C4-2B (cell line): ENCODE results near the gene DLG2.

ENCODE experiments used
- CTCF ChIP-seq: fragments of 450-650 bp; conservative IDR thresholded peaks from 2 replicates; pipeline ENCODE4 v1.5.1; 2017; ENCODE audit warnings: mild to moderate bottlenecking
- ZFX ChIP-seq: fragments of 450-650 bp; IDR thresholded peaks from 2 replicates; pipeline ENCODE4 v1.6.1; 2017

GRCh38 chr11:84800755-84801346, 826.3 kb downstream of the DLG2 start:
- TF ChIP-seq CTCF (peak; percentile 64), ZFX (no peak)
